ENCODE results near the gene PRDM16. TPM values are rescaled to one million over a fixed set of nuclear protein-coding genes. Genes with fewer than 3 reads are reported as not detected.

The PRDM16 gene
- total RNA-seq, 4 donors from 2014 or later: 0.19 to 1.6 (median 0.36) TPM

- Histone ChIP-seq H3K4me3 (no peak overlapping the region), H3K27me3 (peaks cover 74% of the 10 kb centered on the region), H3K27ac (no peak overlapping the region), H3K9me3 (no peaks in the 10 kb centered on the region), H3K4me1 (peaks cover 18% of the 10 kb centered on the region), H3K36me3 (no peaks in the 10 kb centered on the region)
- no peak for DNase-seq (ENCODE audit: low spot score in 2 of 2)
- WGBS: 55% methylated on average over 7 of the region's 17 CpGs
- TF ChIP-seq POLR2AphosphoS5 (IDR thresholded peaks at IDR 0.05): no peak
- TF ChIP-seq EP300 (IDR thresholded peaks at IDR 0.05): no peak
- no peak for TF ChIP-seq POLR2A (IDR thresholded peaks at IDR 0.05)
- no peak for TF ChIP-seq CTCF (IDR thresholded peaks at IDR 0.05)
Measured at GRCh38 chr1:3397311-3397710, 328.3 kb downstream of the PRDM16 start.

- H3K27ac ChIP-seq: no peak overlapping the region
- DNase-seq (ENCODE audit: low spot score in 2 of 2): no peak
- 84% methylated on average over 25 of the region's 25 CpGs for WGBS
Measured at GRCh38 chr1:3398396-3399140, 329.6 kb downstream of the PRDM16 start.

GRCh38 chr1:3399732-3400131 lies 330.7 kb downstream of the PRDM16 start:
- no peak overlapping the region for H3K4me3 ChIP-seq
- H3K27me3 ChIP-seq: peaks cover 68% of the 10 kb centered on the region
- no peaks in the 10 kb centered on the region for H3K36me3 ChIP-seq

More at GRCh38 chr1:3398396-3399140, 329.6 kb downstream of the PRDM16 start:
- no peaks in the 10 kb centered on the region for H3K9me3 ChIP-seq
- H3K36me3 ChIP-seq: no peaks in the 10 kb centered on the region
- no peak overlapping the region for H3K4me3 ChIP-seq
- TF ChIP-seq POLR2AphosphoS5 (IDR thresholded peaks at IDR 0.05) (no peak), EP300 (IDR thresholded peaks at IDR 0.05) (no peak), POLR2A (IDR thresholded peaks at IDR 0.05) (no peak), CTCF (IDR thresholded peaks at IDR 0.05) (no peak)
- peaks cover 70% of the 10 kb centered on the region for H3K27me3 ChIP-seq
- peaks cover 16% of the 10 kb centered on the region for H3K4me1 ChIP-seq

GRCh38 chr1:3401585-3402257 lies 332.7 kb downstream of the PRDM16 start:
- 65% methylated on average over 13 of the region's 13 CpGs for WGBS
- no peaks in the 10 kb centered on the region for H3K9me3 ChIP-seq
- no peak for DNase-seq (ENCODE audit: low spot score in 2 of 2)
- H3K36me3 ChIP-seq: no peaks in the 10 kb centered on the region
- H3K4me1 ChIP-seq: peaks cover 18% of the 10 kb centered on the region
- H3K4me3 ChIP-seq: no peak overlapping the region
- H3K27ac ChIP-seq: no peak overlapping the region
- no peak for TF ChIP-seq POLR2A (IDR thresholded peaks at IDR 0.05)
- no peak for TF ChIP-seq CTCF (IDR thresholded peaks at IDR 0.05)
- no peak for TF ChIP-seq POLR2AphosphoS5 (IDR thresholded peaks at IDR 0.05)
- no peak for TF ChIP-seq EP300 (IDR thresholded peaks at IDR 0.05)
- peaks cover 65% of the 10 kb centered on the region for H3K27me3 ChIP-seq

More at GRCh38 chr1:3399732-3400131, 330.7 kb downstream of the PRDM16 start:
- DNase-seq (ENCODE audit: low spot score in 2 of 2): no peak
- H3K4me1 ChIP-seq: peaks cover 7% of the 10 kb centered on the region
- no peak overlapping the region for H3K27ac ChIP-seq
- WGBS: 39% methylated on average over 4 of the region's 5 CpGs
- no peaks in the 10 kb centered on the region for H3K9me3 ChIP-seq
- TF ChIP-seq POLR2AphosphoS5 (IDR thresholded peaks at IDR 0.05): no peak
- TF ChIP-seq POLR2A (IDR thresholded peaks at IDR 0.05): no peak
- no peak for TF ChIP-seq EP300 (IDR thresholded peaks at IDR 0.05)
- no peak for TF ChIP-seq CTCF (IDR thresholded peaks at IDR 0.05)
